PFSK-1 (cell line): ENCODE data around the gene STUM.

Experiments used
- FOXP2 ChIP-seq: optimal IDR thresholded peaks from 2 replicates; pipeline ENCODE3; 2011; ENCODE audit warnings: borderline replicate concordance, control low read depth, inconsistent platforms; ENCODE audit not compliant: insufficient read depth; ENCODE audit errors: extremely low read length, extremely low read depth
- POLR2AphosphoS5 ChIP-seq: IDR thresholded peaks from 2 replicates; pipeline ENCODE4 v1.6.1; 2012; ENCODE audit warnings: low read depth, mild to moderate bottlenecking, control low read depth, low read length, moderate library complexity
- SIN3A ChIP-seq: IDR thresholded peaks from 2 replicates; pipeline ENCODE4 v1.6.1; 2012; ENCODE audit warnings: mild to moderate bottlenecking, low read length, moderate library complexity, borderline replicate concordance; ENCODE audit not compliant: insufficient read depth
- TAF1 ChIP-seq: IDR thresholded peaks from 2 replicates; pipeline ENCODE4 v1.6.1; 2012; ENCODE audit warnings: low read length, control low read depth, borderline replicate concordance; ENCODE audit not compliant: insufficient read depth
- TF ChIP-seq, protein P1 (sequence below), 2 experiments: IDR thresholded peaks; 2 replicates each; pipeline versions ENCODE4 v1.6.1 to v1.8.0; 2011 to 2012; ENCODE audit warnings: low read depth in 2 of 2, low read length in 2 of 2, control low read depth in 1 of 2, inconsistent platforms in 1 of 2, mild to moderate bottlenecking in 1 of 2, moderate library complexity in 1 of 2; ENCODE audit not compliant: insufficient read depth in 1 of 2

The STUM gene

DNA sequence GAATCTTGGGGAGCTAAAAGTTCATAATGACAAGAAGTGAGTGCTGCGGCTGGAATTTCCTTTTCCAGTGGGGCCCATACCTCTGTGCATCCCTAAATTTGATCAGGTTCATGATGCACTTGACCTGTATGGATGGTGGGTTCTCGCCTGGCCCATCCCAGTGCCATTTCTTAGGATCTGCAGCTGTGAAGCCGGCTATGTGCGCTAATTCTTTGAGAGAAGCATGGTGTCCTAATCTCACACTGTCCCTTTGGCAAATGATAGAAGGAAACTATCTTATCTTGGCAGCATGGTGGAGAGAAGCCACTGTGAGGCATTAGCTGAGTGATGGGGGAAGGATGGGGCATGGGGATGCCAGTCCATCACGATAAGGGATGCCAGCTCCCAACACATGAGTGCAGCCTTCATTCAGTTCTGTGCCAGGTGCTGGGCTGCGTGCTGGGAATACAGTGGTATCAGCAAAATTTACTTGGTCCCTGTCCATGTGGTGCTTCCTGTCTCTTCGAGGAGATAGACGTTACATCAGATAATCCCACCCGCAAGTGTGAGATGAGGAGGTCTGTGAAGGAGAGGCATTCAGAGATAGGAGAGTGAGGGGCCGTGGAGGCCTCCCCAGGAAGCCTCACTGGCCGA, 30.5 kb downstream of the STUM start:
- TF ChIP-seq POLR2AphosphoS5 (no peak), TAF1 (no peak), SIN3A (no peak), FOXP2 (no peak)
- TF ChIP-seq, protein P1, sequence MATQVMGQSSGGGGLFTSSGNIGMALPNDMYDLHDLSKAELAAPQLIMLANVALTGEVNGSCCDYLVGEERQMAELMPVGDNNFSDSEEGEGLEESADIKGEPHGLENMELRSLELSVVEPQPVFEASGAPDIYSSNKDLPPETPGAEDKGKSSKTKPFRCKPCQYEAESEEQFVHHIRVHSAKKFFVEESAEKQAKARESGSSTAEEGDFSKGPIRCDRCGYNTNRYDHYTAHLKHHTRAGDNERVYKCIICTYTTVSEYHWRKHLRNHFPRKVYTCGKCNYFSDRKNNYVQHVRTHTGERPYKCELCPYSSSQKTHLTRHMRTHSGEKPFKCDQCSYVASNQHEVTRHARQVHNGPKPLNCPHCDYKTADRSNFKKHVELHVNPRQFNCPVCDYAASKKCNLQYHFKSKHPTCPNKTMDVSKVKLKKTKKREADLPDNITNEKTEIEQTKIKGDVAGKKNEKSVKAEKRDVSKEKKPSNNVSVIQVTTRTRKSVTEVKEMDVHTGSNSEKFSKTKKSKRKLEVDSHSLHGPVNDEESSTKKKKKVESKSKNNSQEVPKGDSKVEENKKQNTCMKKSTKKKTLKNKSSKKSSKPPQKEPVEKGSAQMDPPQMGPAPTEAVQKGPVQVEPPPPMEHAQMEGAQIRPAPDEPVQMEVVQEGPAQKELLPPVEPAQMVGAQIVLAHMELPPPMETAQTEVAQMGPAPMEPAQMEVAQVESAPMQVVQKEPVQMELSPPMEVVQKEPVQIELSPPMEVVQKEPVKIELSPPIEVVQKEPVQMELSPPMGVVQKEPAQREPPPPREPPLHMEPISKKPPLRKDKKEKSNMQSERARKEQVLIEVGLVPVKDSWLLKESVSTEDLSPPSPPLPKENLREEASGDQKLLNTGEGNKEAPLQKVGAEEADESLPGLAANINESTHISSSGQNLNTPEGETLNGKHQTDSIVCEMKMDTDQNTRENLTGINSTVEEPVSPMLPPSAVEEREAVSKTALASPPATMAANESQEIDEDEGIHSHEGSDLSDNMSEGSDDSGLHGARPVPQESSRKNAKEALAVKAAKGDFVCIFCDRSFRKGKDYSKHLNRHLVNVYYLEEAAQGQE (IDR thresholded peaks at IDR 0.05; ENCODE audit: insufficient read depth in 1 of 2, low read depth in 2 of 2, low read length in 2 of 2) = no peak

DNA sequence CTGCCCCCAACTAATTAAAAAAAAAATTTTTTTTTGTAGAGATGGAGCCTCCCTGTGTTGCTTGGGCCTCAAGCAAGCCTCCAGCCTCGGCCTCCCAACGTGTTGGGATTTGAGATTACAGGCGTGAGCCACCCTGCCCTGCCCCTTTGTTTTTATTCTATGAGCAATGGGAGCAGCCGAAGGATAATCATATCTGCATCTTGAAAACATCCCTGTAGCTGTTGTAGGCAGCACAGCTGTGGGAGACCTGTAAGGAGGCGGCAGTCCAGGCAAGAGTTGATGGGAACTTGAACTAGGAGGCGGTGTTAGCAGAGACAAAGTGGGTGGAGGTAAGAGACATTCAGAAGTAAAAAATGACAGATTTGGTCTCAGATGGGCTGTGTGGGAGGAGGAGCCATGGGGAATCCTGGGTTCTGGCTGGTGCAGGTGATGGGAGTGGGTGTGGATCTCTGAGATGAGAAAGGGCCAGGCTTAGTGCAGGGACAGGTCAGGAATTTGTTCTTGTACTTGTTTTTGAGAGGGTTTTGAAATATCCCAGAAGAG, 31.3 kb downstream of the STUM start:
- TF ChIP-seq, protein P1 (IDR thresholded peaks at IDR 0.05; ENCODE audit: insufficient read depth in 1 of 2, low read depth in 2 of 2, low read length in 2 of 2) = no peak
- TF ChIP-seq POLR2AphosphoS5 (no peak), FOXP2 (no peak), TAF1 (no peak), SIN3A (no peak)

DNA sequence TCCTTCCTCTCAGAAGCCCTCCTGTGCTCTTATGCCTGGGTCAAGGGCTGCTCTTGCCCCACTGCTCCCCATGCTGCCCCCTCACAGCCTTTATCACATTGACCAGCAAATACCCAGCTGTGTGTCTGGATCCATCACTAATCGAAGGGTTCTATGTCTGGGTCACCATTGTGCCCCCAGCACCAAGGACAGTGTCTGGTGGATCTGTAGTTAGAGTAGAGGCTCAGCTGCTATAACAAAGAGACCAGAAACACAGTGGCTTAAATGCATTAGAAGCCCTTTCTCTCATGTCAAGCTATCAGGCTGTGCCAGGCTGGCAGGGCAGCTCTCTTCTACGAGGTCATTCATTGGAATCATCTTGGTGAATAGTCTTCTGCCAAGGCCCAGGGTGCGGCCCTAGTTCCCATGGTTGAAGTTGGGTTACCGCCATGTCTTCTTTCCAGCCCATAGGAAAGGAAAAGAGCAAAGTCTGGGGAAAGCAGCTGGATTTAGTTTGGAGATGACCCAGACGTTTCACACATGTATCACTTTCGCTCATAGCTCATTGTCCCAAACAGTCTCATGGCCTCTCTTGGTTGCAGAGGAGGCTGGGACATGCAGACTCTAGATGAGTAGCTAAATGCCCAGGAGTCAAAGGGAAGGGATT, 32.2 kb downstream of the STUM start:
- TF ChIP-seq, protein P1 (IDR thresholded peaks at IDR 0.05; ENCODE audit: insufficient read depth in 1 of 2, low read depth in 2 of 2, low read length in 2 of 2) = peak in 1 of 2 experiments; percentile 84; a peak in 2 of 4 replicates
- TF ChIP-seq FOXP2 = no peak

DNA sequence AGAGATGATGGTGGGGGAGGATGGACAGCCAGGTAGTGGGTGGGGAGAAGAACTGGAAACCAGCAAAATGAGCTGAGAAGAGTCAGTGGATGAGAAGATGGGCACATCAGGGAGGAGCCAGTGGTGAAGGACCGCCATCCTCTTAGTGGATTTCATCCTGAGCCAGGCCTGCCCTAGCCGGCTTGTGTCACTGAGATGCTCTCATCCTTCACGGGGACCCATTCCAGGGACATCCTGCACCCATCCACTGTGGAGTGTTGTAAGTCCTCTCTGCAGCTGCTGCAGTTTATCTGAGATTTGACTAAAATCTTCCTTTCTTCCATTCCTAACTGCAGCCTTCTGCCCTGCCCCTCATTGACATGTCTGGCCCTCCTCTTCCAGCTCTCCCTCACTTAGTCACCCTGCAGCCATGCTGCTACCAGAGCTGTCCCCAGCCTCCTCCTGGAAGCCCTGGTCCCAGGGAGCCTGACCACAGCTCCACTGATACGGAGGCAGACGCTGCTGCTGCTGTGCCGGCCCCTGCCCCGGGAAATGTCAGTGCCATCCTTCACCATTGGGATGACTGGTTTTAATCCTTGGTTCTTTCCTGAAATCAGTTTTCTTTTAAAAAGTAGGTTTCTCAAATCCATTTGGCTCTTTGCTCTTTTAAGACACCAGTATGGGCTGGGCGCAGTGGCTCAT, 33.2 kb downstream of the STUM start:
- no peak for TF ChIP-seq POLR2AphosphoS5
- no peak for TF ChIP-seq SIN3A
- no peak for TF ChIP-seq TAF1
- TF ChIP-seq, protein P1 (IDR thresholded peaks at IDR 0.05; ENCODE audit: insufficient read depth in 1 of 2, low read depth in 2 of 2, low read length in 2 of 2) = no peak
- TF ChIP-seq FOXP2 = no peak
